ENCODE data around the gene RAD51AP1.

DNA sequence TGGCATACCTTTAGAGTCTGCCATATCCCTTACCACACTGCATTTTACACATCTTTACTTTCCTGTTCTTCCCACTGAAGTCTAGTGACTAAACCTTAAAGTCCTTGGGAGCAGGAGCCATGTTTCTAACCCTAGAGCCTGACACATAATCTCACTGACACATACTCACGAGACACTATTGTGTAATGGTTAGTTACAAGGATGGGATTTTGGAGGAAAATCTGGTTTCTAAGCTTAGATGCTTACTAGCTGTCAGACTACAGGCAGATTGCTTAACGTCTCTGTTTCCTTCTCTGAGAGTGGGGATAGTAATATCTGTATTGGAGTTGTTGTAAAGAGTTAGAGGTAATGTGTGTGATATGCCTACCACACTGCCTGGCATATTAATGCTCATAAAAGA, 17.1 kb downstream of the RAD51AP1 start:
- TF ChIP-seq POLR2A (IDR thresholded peaks at IDR 0.05; ENCODE audit: extremely low read depth, insufficient read length) = no peak
- TF ChIP-seq, protein P1, sequence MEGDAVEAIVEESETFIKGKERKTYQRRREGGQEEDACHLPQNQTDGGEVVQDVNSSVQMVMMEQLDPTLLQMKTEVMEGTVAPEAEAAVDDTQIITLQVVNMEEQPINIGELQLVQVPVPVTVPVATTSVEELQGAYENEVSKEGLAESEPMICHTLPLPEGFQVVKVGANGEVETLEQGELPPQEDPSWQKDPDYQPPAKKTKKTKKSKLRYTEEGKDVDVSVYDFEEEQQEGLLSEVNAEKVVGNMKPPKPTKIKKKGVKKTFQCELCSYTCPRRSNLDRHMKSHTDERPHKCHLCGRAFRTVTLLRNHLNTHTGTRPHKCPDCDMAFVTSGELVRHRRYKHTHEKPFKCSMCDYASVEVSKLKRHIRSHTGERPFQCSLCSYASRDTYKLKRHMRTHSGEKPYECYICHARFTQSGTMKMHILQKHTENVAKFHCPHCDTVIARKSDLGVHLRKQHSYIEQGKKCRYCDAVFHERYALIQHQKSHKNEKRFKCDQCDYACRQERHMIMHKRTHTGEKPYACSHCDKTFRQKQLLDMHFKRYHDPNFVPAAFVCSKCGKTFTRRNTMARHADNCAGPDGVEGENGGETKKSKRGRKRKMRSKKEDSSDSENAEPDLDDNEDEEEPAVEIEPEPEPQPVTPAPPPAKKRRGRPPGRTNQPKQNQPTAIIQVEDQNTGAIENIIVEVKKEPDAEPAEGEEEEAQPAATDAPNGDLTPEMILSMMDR (IDR thresholded peaks at IDR 0.05; ENCODE audit: low read depth, low read length) = no peak
- TF ChIP-seq MAX (IDR thresholded peaks at IDR 0.05; ENCODE audit: low read depth, low read length) = no peak

All from NB4 (cell line).